Glomerular visceral epithelial cell (primary cell): ENCODE results near the gene MOB3B.

Source experiments
- DNase-seq: peaks from one replicate; pipeline ENCODE4 v3.0.0-alpha.2; 2016; ENCODE audit errors: extremely low spot score

Gene MOB3B

GRCh38 chr9:27292659-27293405 lies 236.8 kb downstream of the MOB3B start:
- DNase-seq, result no peak

- DNase-seq, result no peak
Measured at GRCh38 chr9:27291292-27291691, 238.3 kb downstream of the MOB3B start.

- no peak for DNase-seq
Measured at GRCh38 chr9:27282269-27282668, 247.3 kb downstream of the MOB3B start.

- DNase-seq, result no peak
Measured at GRCh38 chr9:27280860-27281259, 248.8 kb downstream of the MOB3B start.

- no peak for DNase-seq
Measured at GRCh38 chr9:27280249-27280648, 249.4 kb downstream of the MOB3B start.

GRCh38 chr9:27279611-27280010 lies 250.0 kb downstream of the MOB3B start:
- no peak for DNase-seq

GRCh38 chr9:27278374-27278773 lies 251.2 kb downstream of the MOB3B start:
- no peak for DNase-seq

- DNase-seq, result peak; percentile 67
Measured at GRCh38 chr9:27276193-27277030, 253.2 kb downstream of the MOB3B start.
